ENCODE data around the gene ZSWIM7.
A peak's percentile ranks its signal among the peaks of the same experiment; 100 is the strongest.
"Not testable (repeated sequence)": the region's sequence is repeated elsewhere in the genome, so short reads cannot be mapped to it uniquely, and the experiment has no call there.

The ZSWIM7 gene

GRCh38 chr17:15998031-15998562 is 1.4 kb downstream of the ZSWIM7 start:
- DNase-seq, result no peak

GRCh38 chr17:15996322-15996721 is 3.2 kb downstream of the ZSWIM7 start:
- no peak for DNase-seq

GRCh38 chr17:15981646-15982580 is 17.6 kb downstream of the ZSWIM7 start:
- no peak for DNase-seq

- DNase-seq, result no peak
Observed at GRCh38 chr17:15981208-15981607, 18.3 kb downstream of the ZSWIM7 start.

GRCh38 chr17:15979013-15979412 is 20.5 kb downstream of the ZSWIM7 start:
- DNase-seq, result not testable (repeated sequence)

GRCh38 chr17:15978606-15979005 is 20.9 kb downstream of the ZSWIM7 start:
- no peak for DNase-seq

GRCh38 chr17:15977894-15978293 is 21.6 kb downstream of the ZSWIM7 start:
- DNase-seq, result no peak

- DNase-seq, result no peak
Observed at GRCh38 chr17:15973834-15974233, 25.7 kb downstream of the ZSWIM7 start.

GRCh38 chr17:15973016-15973415 is 26.5 kb downstream of the ZSWIM7 start:
- DNase-seq, result no peak

- no peak for DNase-seq
Observed at GRCh38 chr17:15972497-15972951, 27.0 kb downstream of the ZSWIM7 start.

GRCh38 chr17:15971882-15972281 is 27.6 kb downstream of the ZSWIM7 start:
- DNase-seq, result no peak

- no peak for DNase-seq
Observed at GRCh38 chr17:15971098-15971678, 28.3 kb downstream of the ZSWIM7 start.

- no peak for DNase-seq
Observed at GRCh38 chr17:15970500-15970899, 29.0 kb downstream of the ZSWIM7 start.

GRCh38 chr17:15969463-15969862 is 30.0 kb downstream of the ZSWIM7 start:
- no peak for DNase-seq

GRCh38 chr17:15967706-15968399 is 31.7 kb downstream of the ZSWIM7 start:
- DNase-seq, result no peak

GRCh38 chr17:15966879-15967248 is 32.6 kb downstream of the ZSWIM7 start:
- DNase-seq, result no peak

GRCh38 chr17:15966183-15966878 is 33.2 kb downstream of the ZSWIM7 start:
- DNase-seq, result peak; percentile 78

- DNase-seq, result no peak
Observed at GRCh38 chr17:15965528-15965927, 34.0 kb downstream of the ZSWIM7 start.

GRCh38 chr17:15963670-15964110 is 35.8 kb downstream of the ZSWIM7 start:
- DNase-seq, result no peak

GRCh38 chr17:15958484-15958854 is 41.0 kb downstream of the ZSWIM7 start:
- DNase-seq, result no peak

GRCh38 chr17:15957608-15958307 is 41.7 kb downstream of the ZSWIM7 start:
- no peak for DNase-seq

- no peak for DNase-seq
Observed at GRCh38 chr17:15957206-15957605, 42.3 kb downstream of the ZSWIM7 start.
